Panc1 (cell line): ENCODE data around the gene GPC6. TPM values are rescaled to one million over a fixed set of nuclear protein-coding genes. Genes with fewer than 3 reads are reported as not detected.

Experiments
- ATAC-seq: fragments of 200-7000 bp; cut with Tn5 transposase; 2 replicates; pipeline ENCODE4 v1.9.1; 2020; ENCODE audit warnings: mild to moderate bottlenecking, moderate library complexity
- BruUV-seq: library from RNA; stranded (reverse); fragments of 400-500 nt; replicated peaks from 2 replicates; lab custom pipeline; 2021; lab: Mats Ljungman, UMichigan
- CTCF ChIA-PET: fragments of 300-600 bp; sonication (Branson Sonifier 250); formaldehyde crosslinking; loops from one replicate; lab custom pipeline; 2022; ENCODE audit warnings: antibody characterized with exemption; lab: Charles Lee
- POLR2A ChIA-PET: fragments of 300-600 bp; sonication (Branson Sonifier 250); formaldehyde crosslinking; loops from one replicate; lab custom pipeline; 2022; ENCODE audit warnings: antibody characterized with exemption; lab: Charles Lee
- DNase-seq: peaks from one replicate; pipeline ENCODE4 v3.0.0-alpha.2; 2010; ENCODE audit warnings: low read depth, low spot score
- H3K27ac ChIP-seq: 2 replicates; pipeline ENCODE4 v1.5.1; 2011; ENCODE audit warnings: mild to moderate bottlenecking, low read length, inconsistent platforms
- H3K27me3 ChIP-seq: fragments of 200-500 bp; sonication (Bioruptor generic); 2 replicates; pipeline ENCODE4 v1.6.0; 2014; ENCODE audit warnings: low read length, inconsistent platforms; ENCODE audit not compliant: control insufficient read depth, insufficient read depth
- H3K36me3 ChIP-seq: fragments of 200-500 bp; sonication (Bioruptor generic); 2 replicates; pipeline ENCODE4 v1.5.1; 2014; ENCODE audit warnings: inconsistent platforms, mild to moderate bottlenecking, low read length, moderate library complexity; ENCODE audit not compliant: control insufficient read depth, insufficient read depth
- H3K4me1 ChIP-seq: 2 replicates; pipeline ENCODE4 v1.5.1; 2011; ENCODE audit warnings: inconsistent platforms, mild to moderate bottlenecking, low read length, moderate library complexity; ENCODE audit not compliant: control insufficient read depth, insufficient read depth
- H3K4me3 ChIP-seq, 2 experiments: 2 replicates each; pipeline ENCODE4 v1.5.1; 2011 to 2012; ENCODE audit warnings: low read depth in 2 of 2, low read length in 2 of 2, mild to moderate bottlenecking in 2 of 2, inconsistent platforms in 1 of 2, moderate library complexity in 1 of 2
- H3K9me3 ChIP-seq: fragments of 200-500 bp; sonication (Bioruptor generic); 2 replicates; pipeline ENCODE4 v1.5.1; 2014; ENCODE audit warnings: low read depth, mild to moderate bottlenecking, inconsistent platforms, low read length, moderate library complexity; ENCODE audit not compliant: control insufficient read depth, insufficient read depth
- CTCF ChIP-seq: fragments of 450-650 bp; IDR thresholded peaks from 2 replicates; pipeline ENCODE4 v1.5.1; 2017; ENCODE audit warnings: mild to moderate bottlenecking
- POLR2AphosphoS5 ChIP-seq: IDR thresholded peaks from 2 replicates; pipeline ENCODE4 v1.6.1; 2012; ENCODE audit warnings: mild to moderate bottlenecking, low read depth, low read length, moderate library complexity
- REST ChIP-seq, 2 experiments: IDR thresholded peaks; 2 replicates each; pipeline ENCODE4 v1.6.1; 2011 to 2012; ENCODE audit warnings: low read depth in 2 of 2, control low read depth in 1 of 2, low read length in 1 of 2, mild to moderate bottlenecking in 1 of 2, moderate library complexity in 1 of 2; ENCODE audit not compliant: insufficient read depth in 1 of 2
- SIN3A ChIP-seq: IDR thresholded peaks from 2 replicates; pipeline ENCODE4 v1.6.1; 2012; ENCODE audit warnings: low read depth, mild to moderate bottlenecking, low read length, moderate library complexity, borderline replicate concordance; ENCODE audit not compliant: insufficient read depth
- TCF7L2 ChIP-seq: IDR thresholded peaks from 2 replicates; pipeline ENCODE4 v1.6.1; 2011; ENCODE audit warnings: mild to moderate bottlenecking, low read depth, low read length, inconsistent platforms
- in situ Hi-C: cut with HindIII; loops from 2 replicates; pipeline ENCODE4 v1.10.0; 2016; ENCODE audit warnings: low sequenced_read_pairs, low pct_unique_long_range_greater_than_20kb
- intact Hi-C: fragments of 100-400 bp; cut with micrococcal nuclease; formaldehyde crosslinking; loops from one replicate; pipeline ENCODE4 v1.10.0; 2022; ENCODE audit not compliant: unreplicated experiment
- total RNA-seq: library from RNA; stranded (reverse); gene quantifications from one replicate; pipeline ENCODE4 v1.2.1, GENCODE V29; 2021; ENCODE audit not compliant: unreplicated experiment

GPC6 gene
- total RNA-seq, 1 experiment from 2014 or later: 4.8 TPM

- ChIA-PET CTCF (no interaction called here), POLR2A (no interaction called here)
- intact Hi-C loops: no loop called here
- in situ Hi-C loops: no loop called here
- H3K9me3 ChIP-seq: no peaks in the 10 kb centered on the region
- BruUV-seq: no TSS peak
- ATAC-seq (no peak), DNase-seq (no peak)
- H3K36me3 ChIP-seq: no peaks in the 10 kb centered on the region
- no peaks in the 10 kb centered on the region for H3K27me3 ChIP-seq
- no peak for TF ChIP-seq REST (IDR thresholded peaks at IDR 0.05; ENCODE audit: insufficient read depth in 1 of 2, low read depth in 2 of 2, low read length in 1 of 2)
- no peak for TF ChIP-seq CTCF
- no peak for TF ChIP-seq SIN3A
- TF ChIP-seq POLR2AphosphoS5: no peak
- no peak for TF ChIP-seq TCF7L2
- H3K4me1 ChIP-seq: no peaks in the 10 kb centered on the region
- no peak overlapping the region for H3K4me3 ChIP-seq
- no peak overlapping the region for H3K27ac ChIP-seq
These were observed 715.4 kb downstream of the GPC6 start for GRCh38 chr13:93942016-93942415.

- no peak overlapping the region for H3K4me3 ChIP-seq
- TF ChIP-seq REST (IDR thresholded peaks at IDR 0.05; ENCODE audit: insufficient read depth in 1 of 2, low read depth in 2 of 2, low read length in 1 of 2): no peak
- no peak for TF ChIP-seq SIN3A
- TF ChIP-seq POLR2AphosphoS5: no peak
- no peak for TF ChIP-seq CTCF
- TF ChIP-seq TCF7L2: no peak
- no peaks in the 10 kb centered on the region for H3K27me3 ChIP-seq
- ChIA-PET POLR2A (no interaction called here), CTCF (no interaction called here)
- DNase-seq: no peak
- ATAC-seq: no peak
- H3K4me1 ChIP-seq: no peaks in the 10 kb centered on the region
- H3K27ac ChIP-seq: no peak overlapping the region
- BruUV-seq: no TSS peak
- in situ Hi-C loops (no loop called here), intact Hi-C loops (no loop called here)
- H3K9me3 ChIP-seq: no peaks in the 10 kb centered on the region
- no peaks in the 10 kb centered on the region for H3K36me3 ChIP-seq
These were observed 719.0 kb downstream of the GPC6 start for GRCh38 chr13:93945621-93946020.
